Hematopoietic multipotent progenitor cell treated with erythropoietin and hydrocortisone succinate and interleukin-3 and kit ligand, for 17 days (in vitro differentiated cells): ENCODE results near the gene TNFRSF19.

Source experiments
- DNase-seq: peaks from one replicate; pipeline ENCODE4 v3.0.0-alpha.2; 2015; ENCODE audit warnings: low spot score

The TNFRSF19 gene

GRCh38 chr13:23722726-23723453 is 152.7 kb downstream of the TNFRSF19 start:
- DNase-seq = no peak

- DNase-seq = no peak
These were observed 153.3 kb downstream of the TNFRSF19 start for GRCh38 chr13:23723471-23723870.

- DNase-seq = no peak
These were observed 154.2 kb downstream of the TNFRSF19 start for GRCh38 chr13:23724196-23724970.
